ENCODE results near the gene ICE2.
"Not testable (repeated sequence)": the region's sequence is repeated elsewhere in the genome, so short reads cannot be mapped to it uniquely, and the experiment has no call there.

The ICE2 gene

GRCh38 chr15:60442031-60442650 lies 36.8 kb downstream of the ICE2 start:
- DNase-seq: no peak

- no peak for DNase-seq
Measured at GRCh38 chr15:60441331-60441730, 37.6 kb downstream of the ICE2 start.

- no peak for DNase-seq
Measured at GRCh38 chr15:60438646-60439045, 40.3 kb downstream of the ICE2 start.

- no peak for DNase-seq
Measured at GRCh38 chr15:60428935-60429334, 50.0 kb downstream of the ICE2 start.

- no peak for DNase-seq
Measured at GRCh38 chr15:60426870-60427508, 52.0 kb downstream of the ICE2 start.

- no peak for DNase-seq
Measured at GRCh38 chr15:60425461-60425860, 53.5 kb downstream of the ICE2 start.

- DNase-seq: no peak
Measured at GRCh38 chr15:60424006-60424405, 54.9 kb downstream of the ICE2 start.

- no peak for DNase-seq
Measured at GRCh38 chr15:60423537-60423936, 55.4 kb downstream of the ICE2 start.

GRCh38 chr15:60421544-60421943 lies 57.4 kb downstream of the ICE2 start:
- no peak for DNase-seq

GRCh38 chr15:60420203-60420716 lies 58.7 kb downstream of the ICE2 start:
- no peak for DNase-seq

- no peak for DNase-seq
Measured at GRCh38 chr15:60419753-60420152, 59.2 kb downstream of the ICE2 start.

- no peak for DNase-seq
Measured at GRCh38 chr15:60418096-60418495, 60.8 kb downstream of the ICE2 start.

- DNase-seq: no peak
Measured at GRCh38 chr15:60417112-60417511, 61.8 kb downstream of the ICE2 start.

GRCh38 chr15:60416484-60416883 lies 62.5 kb downstream of the ICE2 start:
- DNase-seq: no peak

- no peak for DNase-seq
Measured at GRCh38 chr15:60414016-60414682, 64.8 kb downstream of the ICE2 start.

- DNase-seq: no peak
Measured at GRCh38 chr15:60413231-60413824, 65.6 kb downstream of the ICE2 start.

GRCh38 chr15:60412807-60413206 lies 66.1 kb downstream of the ICE2 start:
- DNase-seq: not testable (repeated sequence)

- no peak for DNase-seq
Measured at GRCh38 chr15:60411774-60412425, 67.0 kb downstream of the ICE2 start.

- not testable (repeated sequence) for DNase-seq
Measured at GRCh38 chr15:60410350-60410749, 68.6 kb downstream of the ICE2 start.

- DNase-seq: no peak
Measured at GRCh38 chr15:60408463-60408981, 70.4 kb downstream of the ICE2 start.

GRCh38 chr15:60407415-60407805 lies 71.5 kb downstream of the ICE2 start:
- DNase-seq: no peak

GRCh38 chr15:60406513-60407414 lies 72.2 kb downstream of the ICE2 start:
- DNase-seq: no peak

Measured in activated naive CD4-positive, alpha-beta T cell treated with anti-CD3 and anti-CD28 coated beads, Interleukin-2, amount 50 U/mL, for 16 hours (primary cell).